Neural cell (in vitro differentiated cells): ENCODE measurements around the gene TRPM3.

Experiments
- EP300 ChIP-seq: fragments of 450-650 bp; conservative IDR thresholded peaks from 2 replicates; pipeline ENCODE4 v1.6.1; 2014; ENCODE audit warnings: antibody characterized with exemption, mild to moderate bottlenecking, moderate library complexity; ENCODE audit not compliant: poor library complexity, severe bottlenecking
- EZH2 ChIP-seq: fragments of 200-600, 300-800 bp; shearing (Covaris generic), sonication (generic); IDR thresholded peaks from 2 replicates; pipeline ENCODE4 v1.6.1; 2014; ENCODE audit warnings: antibody characterized with exemption, low read length, borderline replicate concordance, mild to moderate bottlenecking; ENCODE audit not compliant: insufficient read depth, poor library complexity, severe bottlenecking
- MXI1 ChIP-seq: fragments of 450-650 bp; conservative IDR thresholded peaks from 2 replicates; pipeline ENCODE4 v1.6.1; 2014; ENCODE audit warnings: antibody characterized with exemption, mild to moderate bottlenecking; ENCODE audit not compliant: poor library complexity, severe bottlenecking
- POLR2AphosphoS5 ChIP-seq: IDR thresholded peaks from 2 replicates; pipeline ENCODE4 v1.6.1; 2012
- TAF1 ChIP-seq: IDR thresholded peaks from 2 replicates; pipeline ENCODE4 v1.6.1; 2012; ENCODE audit warnings: low read depth
- TF ChIP-seq, protein P1 (sequence below): fragments of 450-650 bp; IDR thresholded peaks from 2 replicates; pipeline ENCODE4 v1.5.1; 2014; ENCODE audit warnings: antibody characterized with exemption, mild to moderate bottlenecking, moderate library complexity; ENCODE audit not compliant: poor library complexity, severe bottlenecking
- TF ChIP-seq, protein P2 (sequence below): IDR thresholded peaks from 2 replicates; pipeline ENCODE4 v1.6.1; 2012; ENCODE audit warnings: borderline replicate concordance

- TF ChIP-seq, protein P1, sequence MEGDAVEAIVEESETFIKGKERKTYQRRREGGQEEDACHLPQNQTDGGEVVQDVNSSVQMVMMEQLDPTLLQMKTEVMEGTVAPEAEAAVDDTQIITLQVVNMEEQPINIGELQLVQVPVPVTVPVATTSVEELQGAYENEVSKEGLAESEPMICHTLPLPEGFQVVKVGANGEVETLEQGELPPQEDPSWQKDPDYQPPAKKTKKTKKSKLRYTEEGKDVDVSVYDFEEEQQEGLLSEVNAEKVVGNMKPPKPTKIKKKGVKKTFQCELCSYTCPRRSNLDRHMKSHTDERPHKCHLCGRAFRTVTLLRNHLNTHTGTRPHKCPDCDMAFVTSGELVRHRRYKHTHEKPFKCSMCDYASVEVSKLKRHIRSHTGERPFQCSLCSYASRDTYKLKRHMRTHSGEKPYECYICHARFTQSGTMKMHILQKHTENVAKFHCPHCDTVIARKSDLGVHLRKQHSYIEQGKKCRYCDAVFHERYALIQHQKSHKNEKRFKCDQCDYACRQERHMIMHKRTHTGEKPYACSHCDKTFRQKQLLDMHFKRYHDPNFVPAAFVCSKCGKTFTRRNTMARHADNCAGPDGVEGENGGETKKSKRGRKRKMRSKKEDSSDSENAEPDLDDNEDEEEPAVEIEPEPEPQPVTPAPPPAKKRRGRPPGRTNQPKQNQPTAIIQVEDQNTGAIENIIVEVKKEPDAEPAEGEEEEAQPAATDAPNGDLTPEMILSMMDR, result no peak
- TF ChIP-seq EP300 (no peak), POLR2AphosphoS5 (no peak), EZH2 (no peak), TAF1 (no peak), MXI1 (no peak)
- TF ChIP-seq, protein P2, sequence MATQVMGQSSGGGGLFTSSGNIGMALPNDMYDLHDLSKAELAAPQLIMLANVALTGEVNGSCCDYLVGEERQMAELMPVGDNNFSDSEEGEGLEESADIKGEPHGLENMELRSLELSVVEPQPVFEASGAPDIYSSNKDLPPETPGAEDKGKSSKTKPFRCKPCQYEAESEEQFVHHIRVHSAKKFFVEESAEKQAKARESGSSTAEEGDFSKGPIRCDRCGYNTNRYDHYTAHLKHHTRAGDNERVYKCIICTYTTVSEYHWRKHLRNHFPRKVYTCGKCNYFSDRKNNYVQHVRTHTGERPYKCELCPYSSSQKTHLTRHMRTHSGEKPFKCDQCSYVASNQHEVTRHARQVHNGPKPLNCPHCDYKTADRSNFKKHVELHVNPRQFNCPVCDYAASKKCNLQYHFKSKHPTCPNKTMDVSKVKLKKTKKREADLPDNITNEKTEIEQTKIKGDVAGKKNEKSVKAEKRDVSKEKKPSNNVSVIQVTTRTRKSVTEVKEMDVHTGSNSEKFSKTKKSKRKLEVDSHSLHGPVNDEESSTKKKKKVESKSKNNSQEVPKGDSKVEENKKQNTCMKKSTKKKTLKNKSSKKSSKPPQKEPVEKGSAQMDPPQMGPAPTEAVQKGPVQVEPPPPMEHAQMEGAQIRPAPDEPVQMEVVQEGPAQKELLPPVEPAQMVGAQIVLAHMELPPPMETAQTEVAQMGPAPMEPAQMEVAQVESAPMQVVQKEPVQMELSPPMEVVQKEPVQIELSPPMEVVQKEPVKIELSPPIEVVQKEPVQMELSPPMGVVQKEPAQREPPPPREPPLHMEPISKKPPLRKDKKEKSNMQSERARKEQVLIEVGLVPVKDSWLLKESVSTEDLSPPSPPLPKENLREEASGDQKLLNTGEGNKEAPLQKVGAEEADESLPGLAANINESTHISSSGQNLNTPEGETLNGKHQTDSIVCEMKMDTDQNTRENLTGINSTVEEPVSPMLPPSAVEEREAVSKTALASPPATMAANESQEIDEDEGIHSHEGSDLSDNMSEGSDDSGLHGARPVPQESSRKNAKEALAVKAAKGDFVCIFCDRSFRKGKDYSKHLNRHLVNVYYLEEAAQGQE, result no peak
Observed at GRCh38 chr9:70603020-70603411, 518.4 kb downstream of the TRPM3 start.
